Epithelial cell of proximal tubule (primary cell): ENCODE data around the gene COBL. TPM values are rescaled to one million over a fixed set of nuclear protein-coding genes. Genes with fewer than 3 reads are reported as not detected.
"Not testable (repeated sequence)": the region's sequence is repeated elsewhere in the genome, so short reads cannot be mapped to it uniquely, and the experiment has no call there.

ENCODE experiments used
- DNase-seq: peaks from one replicate; pipeline ENCODE4 v3.0.0-alpha.2; 2011; ENCODE audit warnings: low read depth
- H3K4me3 ChIP-seq: 2 replicates; pipeline ENCODE4 v1.5.1; 2011; ENCODE audit warnings: low read depth, mild to moderate bottlenecking, low read length
- CTCF ChIP-seq: conservative IDR thresholded peaks from 2 replicates; pipeline ENCODE4 v1.5.1; 2012; ENCODE audit warnings: low read depth, mild to moderate bottlenecking, low read length
- total RNA-seq: library from RNA; depleted of rRNA; stranded (reverse); fragments of >200 nt; gene quantifications from 2 replicates; pipeline ENCODE4 v1.2.3, GENCODE V29; 2015

Gene COBL
- total RNA-seq, 1 donor from 2014 or later, result 6.6 TPM

DNA sequence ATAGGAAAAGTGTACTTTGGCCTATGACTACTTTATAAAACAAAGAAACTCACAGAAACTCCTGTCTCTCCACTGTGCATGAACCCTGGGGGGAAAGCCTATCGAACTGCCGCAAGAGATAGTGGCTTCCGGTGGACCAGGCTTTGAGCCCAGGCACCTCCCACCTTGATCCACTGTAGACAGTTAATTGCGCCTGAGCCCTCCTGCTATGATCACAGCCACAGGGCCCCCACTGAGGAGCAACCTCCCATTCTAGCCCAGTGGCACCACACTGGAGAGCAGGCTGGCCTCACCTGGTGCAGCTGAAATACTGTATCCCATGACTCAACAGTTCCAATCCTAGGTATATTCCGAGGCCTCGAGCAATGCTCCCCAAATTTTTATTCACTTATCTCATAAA lies 98.8 kb downstream of the COBL start:
- DNase-seq, result no peak
- H3K4me3 ChIP-seq, result no peak overlapping the region
- no peak for TF ChIP-seq CTCF

DNA sequence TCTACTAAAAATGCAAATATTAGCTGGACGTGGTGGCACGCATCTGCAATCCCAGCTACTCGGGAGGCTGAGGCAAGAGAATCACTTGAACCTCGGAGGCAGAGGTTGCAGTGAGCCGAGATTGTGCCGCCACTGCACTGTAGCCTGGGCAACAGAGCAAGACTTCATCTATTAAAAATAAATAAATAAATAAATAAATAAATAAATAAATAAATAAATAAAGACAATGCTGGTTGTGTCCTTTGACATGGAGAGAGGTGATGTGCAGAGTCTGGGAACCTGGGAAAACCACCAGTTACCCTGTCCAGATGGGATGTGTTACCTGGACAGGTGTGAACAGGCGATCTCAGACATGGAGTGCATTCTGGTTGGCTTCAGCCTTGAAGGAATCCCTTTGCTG lies 102.5 kb downstream of the COBL start:
- no peak for TF ChIP-seq CTCF
- H3K4me3 ChIP-seq, result no peak overlapping the region
- DNase-seq, result no peak

DNA sequence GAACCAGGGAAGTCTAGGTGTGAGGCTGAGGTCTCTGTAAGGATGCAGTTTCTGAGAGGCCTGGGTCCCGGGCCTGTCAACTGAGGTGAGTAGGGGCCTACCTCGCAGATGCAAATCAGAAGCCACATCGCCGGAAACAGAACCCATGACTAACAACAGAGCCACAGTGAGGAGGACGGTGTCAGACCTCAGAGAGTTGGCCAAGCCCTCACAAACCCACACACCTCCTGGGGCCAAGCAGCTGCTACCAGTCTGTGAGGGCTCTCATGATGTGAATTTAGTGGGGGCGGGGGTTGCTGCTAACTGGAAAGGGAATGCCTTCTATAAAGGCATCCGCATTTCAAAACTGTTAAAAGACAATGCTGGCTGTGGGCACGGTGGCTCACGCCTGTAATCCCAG lies 103.0 kb downstream of the COBL start:
- DNase-seq, result no peak
- H3K4me3 ChIP-seq, result no peak overlapping the region
- no peak for TF ChIP-seq CTCF

DNA sequence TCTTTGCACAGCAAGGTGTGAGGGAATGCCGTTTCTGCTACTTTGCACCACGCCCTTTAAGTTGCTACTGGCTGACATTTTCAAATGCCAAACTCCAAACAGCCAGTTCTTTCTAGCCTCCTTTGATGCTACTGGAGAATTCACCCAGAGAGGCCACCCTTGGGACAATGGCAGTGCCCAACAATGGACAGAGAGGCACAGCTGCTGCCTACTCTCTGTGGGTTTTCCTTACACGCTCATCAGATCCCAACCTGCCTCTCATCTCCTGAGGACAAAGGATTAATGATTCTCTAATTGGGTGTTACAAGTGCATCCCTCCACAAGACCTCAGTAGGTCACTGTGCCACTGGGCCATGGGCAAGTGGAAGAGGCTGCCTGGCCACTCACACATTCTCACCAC lies 105.8 kb downstream of the COBL start:
- H3K4me3 ChIP-seq, result no peak overlapping the region
- TF ChIP-seq CTCF, result no peak
- DNase-seq, result no peak

DNA sequence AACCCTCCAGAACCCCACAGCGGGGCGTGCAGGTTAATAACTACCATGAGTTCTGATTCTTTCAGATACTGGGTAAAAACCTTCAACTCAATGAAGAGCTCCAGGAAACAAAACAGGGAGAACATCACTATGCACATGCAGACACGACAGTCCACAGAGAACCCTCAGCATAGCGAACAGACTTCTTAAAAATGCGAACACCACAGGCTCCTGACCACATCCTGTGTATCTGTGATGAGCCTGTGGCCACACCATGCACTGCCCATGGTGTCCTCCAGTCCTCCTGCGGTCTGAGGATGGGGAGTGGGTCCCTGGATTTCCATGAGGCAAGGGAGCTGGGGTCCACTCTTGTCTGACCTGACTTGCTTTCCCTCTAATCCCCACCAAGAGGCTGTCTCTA lies 107.2 kb downstream of the COBL start:
- H3K4me3 ChIP-seq, result no peak overlapping the region
- TF ChIP-seq CTCF, result no peak
- no peak for DNase-seq

GRCh38 chr7:51208125-51208524 lies 108.5 kb downstream of the COBL start:
- H3K4me3 ChIP-seq, DNase-seq: not testable (repeated sequence)

GRCh38 chr7:51198654-51199053 lies 118.0 kb downstream of the COBL start:
- DNase-seq, result no peak
- TF ChIP-seq CTCF, result no peak

DNA sequence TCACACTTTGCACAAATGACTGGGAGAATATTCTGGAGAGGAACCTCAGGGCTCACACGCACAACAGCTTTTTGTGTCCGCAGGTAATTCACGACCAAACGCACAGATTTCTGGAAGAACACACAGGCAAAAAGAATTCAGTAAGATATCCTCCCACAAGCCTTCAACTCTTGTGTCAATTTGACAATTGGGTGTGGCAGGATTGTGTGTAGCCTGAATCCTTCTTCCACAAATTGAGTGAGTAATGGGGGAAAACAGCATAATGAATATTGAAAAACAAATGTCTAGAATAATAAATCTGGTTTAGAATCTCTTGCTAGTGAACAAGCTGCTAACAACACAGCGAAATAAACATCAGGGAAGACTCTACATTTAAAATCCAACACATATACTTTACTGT lies 125.6 kb downstream of the COBL start:
- no peak for DNase-seq
- no peak for TF ChIP-seq CTCF

More at GRCh38 chr7:51198654-51199053, 118.0 kb downstream of the COBL start:
- no peak overlapping the region for H3K4me3 ChIP-seq

More for the DNA sequence above, 125.6 kb downstream of the COBL start:
- H3K4me3 ChIP-seq, result no peak overlapping the region
